Measurements from ENCODE around the gene EHD1.

GRCh38 chr11:64813826-64814225 is 64.6 kb downstream of the EHD1 start:
- TF ChIP-seq CTCF (optimal IDR thresholded peaks at IDR 0.05 in 1 of 3, IDR thresholded peaks at IDR 0.05 in 1 of 3, conservative IDR thresholded peaks at IDR 0.05 in 1 of 3; ENCODE audit: extremely low read depth in 1 of 3, insufficient read depth in 2 of 3, low read length in 3 of 3) (no peak), EZH2 (IDR thresholded peaks at IDR 0.05; ENCODE audit: low read length) (no peak)
